ENCODE data around the gene JAK3.

JAK3 gene

DNA sequence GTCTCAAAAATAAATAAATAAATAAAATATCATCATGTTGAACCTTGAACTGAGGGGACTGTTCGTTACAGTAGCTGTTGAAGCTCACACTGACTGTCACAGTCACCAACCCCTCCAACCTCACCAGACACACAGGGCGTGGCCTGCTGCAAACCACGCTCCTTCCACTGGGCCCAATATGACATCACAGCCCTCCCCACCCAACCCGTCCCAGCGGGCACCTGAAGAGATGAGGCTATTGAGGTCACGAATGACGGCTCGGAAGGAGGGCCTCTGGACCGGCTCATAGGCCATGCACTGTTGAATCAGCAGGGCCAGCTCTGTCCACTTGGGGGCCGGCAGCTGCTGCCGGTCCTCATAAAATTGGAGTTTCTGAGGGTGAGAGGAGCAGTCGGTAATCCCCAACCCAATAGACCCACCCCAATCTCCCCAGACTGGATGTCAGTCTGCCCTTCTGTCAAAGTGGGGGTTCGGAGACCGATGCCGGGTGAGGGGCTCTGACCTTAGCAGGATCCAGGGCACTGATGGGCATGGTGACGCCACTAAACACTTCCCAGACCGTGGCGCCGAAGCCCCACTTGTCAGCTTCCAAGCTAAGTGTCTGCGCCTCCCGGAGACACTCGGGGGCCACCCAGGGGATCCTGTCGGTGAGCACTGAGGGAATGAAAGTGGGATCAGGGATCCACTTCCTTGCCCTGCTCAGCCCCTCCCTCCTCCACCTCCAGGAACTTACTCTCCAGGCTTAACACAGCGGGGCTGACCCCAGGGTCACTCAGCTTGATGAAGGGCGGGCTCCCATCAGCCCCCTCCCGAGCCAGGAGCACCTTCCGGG lies 13.2 kb downstream of the JAK3 start:
- TF ChIP-seq SIN3A (IDR thresholded peaks at IDR 0.05; ENCODE audit: borderline replicate concordance, insufficient read depth, low read length) (no peak), FOXP2 (optimal IDR thresholded peaks at IDR 0.05; ENCODE audit: borderline replicate concordance, extremely low read depth, extremely low read length, insufficient read depth) (no peak), POLR2AphosphoS5 (IDR thresholded peaks at IDR 0.05; ENCODE audit: low read depth, low read length) (no peak), TAF1 (IDR thresholded peaks at IDR 0.05; ENCODE audit: borderline replicate concordance, insufficient read depth, low read length) (no peak)
- TF ChIP-seq, protein P1, sequence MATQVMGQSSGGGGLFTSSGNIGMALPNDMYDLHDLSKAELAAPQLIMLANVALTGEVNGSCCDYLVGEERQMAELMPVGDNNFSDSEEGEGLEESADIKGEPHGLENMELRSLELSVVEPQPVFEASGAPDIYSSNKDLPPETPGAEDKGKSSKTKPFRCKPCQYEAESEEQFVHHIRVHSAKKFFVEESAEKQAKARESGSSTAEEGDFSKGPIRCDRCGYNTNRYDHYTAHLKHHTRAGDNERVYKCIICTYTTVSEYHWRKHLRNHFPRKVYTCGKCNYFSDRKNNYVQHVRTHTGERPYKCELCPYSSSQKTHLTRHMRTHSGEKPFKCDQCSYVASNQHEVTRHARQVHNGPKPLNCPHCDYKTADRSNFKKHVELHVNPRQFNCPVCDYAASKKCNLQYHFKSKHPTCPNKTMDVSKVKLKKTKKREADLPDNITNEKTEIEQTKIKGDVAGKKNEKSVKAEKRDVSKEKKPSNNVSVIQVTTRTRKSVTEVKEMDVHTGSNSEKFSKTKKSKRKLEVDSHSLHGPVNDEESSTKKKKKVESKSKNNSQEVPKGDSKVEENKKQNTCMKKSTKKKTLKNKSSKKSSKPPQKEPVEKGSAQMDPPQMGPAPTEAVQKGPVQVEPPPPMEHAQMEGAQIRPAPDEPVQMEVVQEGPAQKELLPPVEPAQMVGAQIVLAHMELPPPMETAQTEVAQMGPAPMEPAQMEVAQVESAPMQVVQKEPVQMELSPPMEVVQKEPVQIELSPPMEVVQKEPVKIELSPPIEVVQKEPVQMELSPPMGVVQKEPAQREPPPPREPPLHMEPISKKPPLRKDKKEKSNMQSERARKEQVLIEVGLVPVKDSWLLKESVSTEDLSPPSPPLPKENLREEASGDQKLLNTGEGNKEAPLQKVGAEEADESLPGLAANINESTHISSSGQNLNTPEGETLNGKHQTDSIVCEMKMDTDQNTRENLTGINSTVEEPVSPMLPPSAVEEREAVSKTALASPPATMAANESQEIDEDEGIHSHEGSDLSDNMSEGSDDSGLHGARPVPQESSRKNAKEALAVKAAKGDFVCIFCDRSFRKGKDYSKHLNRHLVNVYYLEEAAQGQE (IDR thresholded peaks at IDR 0.05; ENCODE audit: insufficient read depth in 1 of 2, low read depth in 2 of 2, low read length in 2 of 2) = no peak

GRCh38 chr19:17832443-17833208 lies 15.2 kb downstream of the JAK3 start:
- TF ChIP-seq SIN3A (IDR thresholded peaks at IDR 0.05; ENCODE audit: borderline replicate concordance, insufficient read depth, low read length) = no peak
- TF ChIP-seq, protein P1 (IDR thresholded peaks at IDR 0.05; ENCODE audit: insufficient read depth in 1 of 2, low read depth in 2 of 2, low read length in 2 of 2) = no peak
- no peak for TF ChIP-seq FOXP2 (optimal IDR thresholded peaks at IDR 0.05; ENCODE audit: borderline replicate concordance, extremely low read depth, extremely low read length, insufficient read depth)
- no peak for TF ChIP-seq POLR2AphosphoS5 (IDR thresholded peaks at IDR 0.05; ENCODE audit: low read depth, low read length)
- no peak for TF ChIP-seq TAF1 (IDR thresholded peaks at IDR 0.05; ENCODE audit: borderline replicate concordance, insufficient read depth, low read length)

DNA sequence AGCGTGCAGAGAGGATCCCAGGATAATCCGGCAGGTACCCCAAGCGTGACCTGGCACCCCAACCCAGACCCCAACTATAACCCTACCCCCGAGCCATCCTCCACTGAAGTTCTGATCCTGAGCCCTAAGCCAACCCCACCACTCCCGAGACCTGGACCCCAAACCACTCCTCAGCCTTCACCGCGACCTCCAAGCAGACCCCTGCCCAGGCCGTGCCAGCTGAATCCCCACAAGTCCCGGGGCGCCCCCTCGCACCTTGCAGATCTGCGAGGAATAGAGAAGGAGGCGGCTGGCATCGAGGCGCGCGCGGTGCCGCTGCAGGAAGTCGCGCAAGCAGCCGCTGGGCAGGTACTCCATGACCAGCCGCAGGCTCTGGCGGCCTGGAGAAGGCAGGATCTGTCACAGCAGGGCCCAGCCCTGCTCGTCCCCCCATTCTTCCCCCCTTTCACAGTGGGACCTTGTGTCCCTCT lies 16.3 kb downstream of the JAK3 start:
- TF ChIP-seq TAF1 (IDR thresholded peaks at IDR 0.05; ENCODE audit: borderline replicate concordance, insufficient read depth, low read length) = no peak

DNA sequence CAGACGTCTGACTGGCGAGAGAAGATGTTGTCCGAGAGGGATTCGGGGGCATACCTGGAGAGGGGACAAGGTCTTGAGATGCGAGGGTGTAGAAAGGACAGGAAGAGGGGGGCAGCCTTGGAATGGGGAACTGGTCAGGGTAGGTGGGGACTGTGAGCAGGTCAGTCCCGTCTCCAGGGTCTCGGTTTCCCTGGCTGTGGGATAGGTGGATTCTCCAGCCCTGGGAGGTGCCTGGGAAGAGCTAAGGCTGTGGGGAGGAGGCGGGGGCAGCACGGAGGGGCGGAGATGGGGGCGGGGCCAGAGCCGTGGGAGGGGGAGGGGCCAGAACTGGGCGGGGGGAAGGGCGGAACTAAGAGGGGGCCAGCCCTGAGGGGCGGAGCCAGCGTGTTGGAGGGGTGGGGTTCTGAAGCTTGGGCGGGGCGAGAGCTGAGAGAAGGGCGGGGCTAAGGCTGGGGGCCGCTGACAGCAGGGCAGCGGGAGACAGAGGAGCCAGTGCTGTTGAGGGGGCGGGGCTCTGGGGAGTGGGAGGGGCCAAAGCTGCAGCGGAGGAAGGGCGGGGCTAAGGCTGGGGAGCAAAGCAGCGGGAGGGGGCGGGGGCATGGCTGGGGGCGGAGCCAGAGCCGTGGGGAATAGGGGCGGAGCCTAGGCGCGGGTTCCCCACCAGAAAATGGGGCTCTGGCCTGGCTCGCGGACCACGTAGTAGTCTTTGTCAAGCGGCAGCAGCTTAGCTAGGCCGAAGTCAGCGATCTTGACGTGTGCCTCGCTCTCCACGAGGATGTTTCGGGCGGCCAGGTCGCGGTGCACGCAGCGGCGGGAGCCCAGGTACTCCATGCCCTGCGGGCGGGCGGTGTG lies 17.0 kb downstream of the JAK3 start:
- TF ChIP-seq TAF1 (IDR thresholded peaks at IDR 0.05; ENCODE audit: borderline replicate concordance, insufficient read depth, low read length) (no peak), FOXP2 (optimal IDR thresholded peaks at IDR 0.05; ENCODE audit: borderline replicate concordance, extremely low read depth, extremely low read length, insufficient read depth) (no peak), POLR2AphosphoS5 (IDR thresholded peaks at IDR 0.05; ENCODE audit: low read depth, low read length) (no peak)
- TF ChIP-seq, protein P1 (IDR thresholded peaks at IDR 0.05; ENCODE audit: insufficient read depth in 1 of 2, low read depth in 2 of 2, low read length in 2 of 2) = no peak

DNA sequence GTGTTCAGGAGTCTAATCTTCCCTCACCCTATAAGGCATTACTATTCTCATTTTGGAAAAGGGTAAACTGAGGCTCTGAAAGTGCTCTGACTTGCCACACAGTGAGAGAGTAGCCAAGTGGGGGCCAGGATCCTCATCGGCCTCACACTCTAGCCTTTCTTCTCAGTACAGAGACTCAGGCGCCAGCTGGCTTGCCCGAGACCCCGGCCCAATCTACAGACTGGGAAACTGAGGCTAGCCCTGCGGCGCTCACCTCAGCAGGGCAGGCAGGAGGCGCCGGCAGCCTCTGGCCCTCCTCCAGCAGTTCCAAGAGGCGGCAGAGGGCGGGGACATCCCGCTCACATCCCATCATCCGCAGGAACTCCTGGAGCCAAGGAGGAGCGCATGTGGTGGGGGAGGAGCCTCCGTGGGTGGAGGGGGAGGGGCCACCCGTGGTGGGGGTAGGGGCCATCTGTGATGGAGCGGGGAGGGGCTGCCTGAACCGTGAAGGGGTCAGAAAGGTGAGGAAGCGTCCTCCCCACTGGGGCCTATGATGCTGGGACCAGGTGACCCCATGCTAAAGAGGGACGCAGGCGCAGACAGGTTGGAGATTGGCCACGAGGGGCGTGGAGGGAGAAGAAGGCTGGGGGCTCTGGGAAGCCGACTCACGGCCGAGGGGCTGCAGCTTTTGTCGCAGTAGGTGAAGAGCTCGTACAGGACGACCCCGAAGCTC lies 17.8 kb downstream of the JAK3 start:
- TF ChIP-seq FOXP2 (optimal IDR thresholded peaks at IDR 0.05; ENCODE audit: borderline replicate concordance, extremely low read depth, extremely low read length, insufficient read depth) (no peak), POLR2AphosphoS5 (IDR thresholded peaks at IDR 0.05; ENCODE audit: low read depth, low read length) (no peak), SIN3A (IDR thresholded peaks at IDR 0.05; ENCODE audit: borderline replicate concordance, insufficient read depth, low read length) (no peak)

Data from PFSK-1 (cell line).